DOHH2 (cell line): Measurements from ENCODE around the gene HOATZ.

Experiments
- CTCF ChIP-seq: fragments of 200-600 bp; sonication (generic); IDR thresholded peaks from one replicate; pipeline ENCODE4 v1.5.1; 2014; ENCODE audit warnings: antibody characterized with exemption, mild to moderate bottlenecking, low read depth, low read length; ENCODE audit not compliant: poor library complexity, severe bottlenecking
- EZH2phosphoT487 ChIP-seq: fragments of 200-600 bp; sonication (generic); IDR thresholded peaks from 2 replicates; pipeline ENCODE4 v1.6.1; 2017; ENCODE audit warnings: borderline replicate concordance, mild to moderate bottlenecking, antibody characterized with exemption, low read length, moderate library complexity, mixed read lengths

- no peak for TF ChIP-seq EZH2phosphoT487
- no peak for TF ChIP-seq CTCF
Measured at GRCh38 chr11:111573821-111574249, 59.3 kb downstream of the HOATZ start.
